Measurements from ENCODE around the gene RLN3.
"Not testable (repeated sequence)": the region's sequence is repeated elsewhere in the genome, so short reads cannot be mapped to it uniquely, and the experiment has no call there.

Gene RLN3

GRCh38 chr19:13995017-13995728 lies 32.8 kb upstream of the RLN3 start:
- DNase-seq (ENCODE audit: low spot score): no peak

GRCh38 chr19:13995878-13996765 lies 31.8 kb upstream of the RLN3 start:
- DNase-seq (ENCODE audit: low spot score): no peak

- DNase-seq (ENCODE audit: low spot score): no peak
Observed at GRCh38 chr19:13996928-13997630, 30.9 kb upstream of the RLN3 start.

- DNase-seq (ENCODE audit: low spot score): no peak
Observed at GRCh38 chr19:13997631-13997962, 30.4 kb upstream of the RLN3 start.

- no peak for DNase-seq (ENCODE audit: low spot score)
Observed at GRCh38 chr19:13998426-13998825, 29.5 kb upstream of the RLN3 start.

- DNase-seq (ENCODE audit: low spot score): no peak
Observed at GRCh38 chr19:13999085-13999484, 28.9 kb upstream of the RLN3 start.

GRCh38 chr19:14000691-14001375 lies 27.1 kb upstream of the RLN3 start:
- no peak for DNase-seq (ENCODE audit: low spot score)

- DNase-seq (ENCODE audit: low spot score): no peak
Observed at GRCh38 chr19:14002571-14003250, 25.2 kb upstream of the RLN3 start.

- DNase-seq (ENCODE audit: low spot score): no peak
Observed at GRCh38 chr19:14003251-14004055, 24.5 kb upstream of the RLN3 start.

- no peak for DNase-seq (ENCODE audit: low spot score)
Observed at GRCh38 chr19:14004619-14005348, 23.2 kb upstream of the RLN3 start.

- peak; percentile 84 for DNase-seq (ENCODE audit: low spot score)
Observed at GRCh38 chr19:14005349-14006084, 22.4 kb upstream of the RLN3 start.

GRCh38 chr19:14006085-14006765 lies 21.7 kb upstream of the RLN3 start, which contains the start of gene RFX1:
RFX1 (minus strand) TSS chr19:14006320; CDS start chr19:13993843, 12,477 bp downstream.
- peak; percentile 100 for DNase-seq (ENCODE audit: low spot score)

- no peak for DNase-seq (ENCODE audit: low spot score)
Observed at GRCh38 chr19:14006766-14007562, 21.0 kb upstream of the RLN3 start.

- DNase-seq (ENCODE audit: low spot score): no peak
Observed at GRCh38 chr19:14012378-14012915, 15.5 kb upstream of the RLN3 start.

GRCh38 chr19:14015524-14016035 lies 12.4 kb upstream of the RLN3 start:
- no peak for DNase-seq (ENCODE audit: low spot score)

GRCh38 chr19:14019100-14019499 lies 8.8 kb upstream of the RLN3 start:
- DNase-seq (ENCODE audit: low spot score): no peak

- not testable (repeated sequence) for DNase-seq (ENCODE audit: low spot score)
Observed at GRCh38 chr19:14019739-14020138, 8.2 kb upstream of the RLN3 start.
